B cell (primary cell): Measurements from ENCODE around the gene ANTXR2. TPM values are rescaled to one million over a fixed set of nuclear protein-coding genes. Genes with fewer than 3 reads are reported as not detected.

Source experiments
- ATAC-seq: fragments of 200-7000 bp; cut with Tn5 transposase; one replicate; pipeline ENCODE4 v1.10.0; 2021; ENCODE audit warnings: low read depth, mild to moderate bottlenecking, moderate number of reproducible peaks, moderate library complexity
- CTCF ChIA-PET: fragments of 350-600 bp; sonication (Branson Sonifier 250); formaldehyde crosslinking; loops from one replicate; lab custom pipeline; 2021; ENCODE audit warnings: antibody characterized with exemption, inconsistent platforms; lab: Charles Lee
- POLR2A ChIA-PET: fragments of 350-600 bp; sonication (Branson Sonifier 250); formaldehyde crosslinking; loops from one replicate; lab custom pipeline; 2021; ENCODE audit warnings: antibody characterized with exemption; lab: Charles Lee
- DNase-seq: peaks from one replicate; pipeline ENCODE4 v3.0.0; 2013
- H2AFZ ChIP-seq: 2 replicates; pipeline ENCODE4 v1.6.1; 2012; ENCODE audit warnings: mild to moderate bottlenecking, low read depth, low read length; ENCODE audit not compliant: insufficient read depth, poor library complexity, severe bottlenecking
- H3K27ac ChIP-seq, 2 donors: 1 replicate in 1 of 2; 2 replicates in 1 of 2; pipeline ENCODE4 v1.5.1; 2012 to 2013; ENCODE audit warnings: low read length in 2 of 2, mild to moderate bottlenecking in 2 of 2, moderate library complexity in 1 of 2
- H3K27me3 ChIP-seq, 4 experiments: fragments of 200-600 bp in 1 of 4; sonication (generic) in 1 of 4; replicated peaks in 1 of 4; 1 replicate in 2 of 4; 2 replicates in 2 of 4; pipeline versions ENCODE4 v1.6.1 to v1.7.0; 2013 to 2016; ENCODE audit warnings: low read length in 3 of 4, mild to moderate bottlenecking in 2 of 4, mixed read lengths in 1 of 4, moderate library complexity in 1 of 4; ENCODE audit not compliant: insufficient read depth in 4 of 4, control insufficient read depth in 3 of 4; ENCODE audit errors: control extremely low read depth in 1 of 4
- H3K36me3 ChIP-seq, 2 experiments: replicated peaks in 1 of 2; 1 replicate in 1 of 2; 2 replicates in 1 of 2; pipeline versions ENCODE4 v1.6.1 to v1.7.1; 2013; ENCODE audit warnings: low read length in 1 of 2; ENCODE audit not compliant: insufficient read depth in 2 of 2, control insufficient read depth in 1 of 2; ENCODE audit errors: control extremely low read depth in 1 of 2, extremely low read depth in 1 of 2
- H3K4me1 ChIP-seq, 2 donors: fragments of 200-600 bp in 1 of 2; sonication (generic) in 1 of 2; 1 replicate in 1 of 2; 2 replicates in 1 of 2; pipeline versions ENCODE4 v1.5.1 to v1.6.1; 2013 to 2017; ENCODE audit warnings: low read length in 2 of 2; ENCODE audit not compliant: control insufficient read depth in 2 of 2, insufficient read depth in 2 of 2
- H3K4me2 ChIP-seq: replicated peaks from 2 replicates; pipeline ENCODE3; 2012; ENCODE audit warnings: mild to moderate bottlenecking, low read depth, low read length; ENCODE audit not compliant: poor library complexity, severe bottlenecking
- H3K4me3 ChIP-seq, 5 experiments: fragments of 200-600 bp in 1 of 5; sonication (generic) in 1 of 5; 1 replicate in 3 of 5; 2 replicates in 2 of 5; pipeline versions ENCODE4 v1.5.1 to v1.7.0; 2011 to 2016; ENCODE audit warnings: low read length in 4 of 5, mild to moderate bottlenecking in 4 of 5, low read depth in 2 of 5, control low read depth in 1 of 5, moderate library complexity in 1 of 5; ENCODE audit not compliant: insufficient read depth in 1 of 5; ENCODE audit errors: control extremely low read depth in 1 of 5, extremely low read depth in 1 of 5
- H3K79me2 ChIP-seq: fragments of 200-600 bp; sonication (generic); one replicate; pipeline ENCODE4 v1.6.0; 2016; ENCODE audit warnings: low read length; ENCODE audit not compliant: control insufficient read depth, insufficient read depth
- H3K9ac ChIP-seq: fragments of 200-600 bp; sonication (generic); 2 replicates; pipeline ENCODE4 v1.6.1; 2017; ENCODE audit warnings: mild to moderate bottlenecking, low read length, moderate library complexity
- H3K9me3 ChIP-seq, 3 donors: one replicate each; pipeline versions ENCODE4 v1.6.1 to v1.7.1; 2013; ENCODE audit warnings: low read length in 2 of 3; ENCODE audit not compliant: control insufficient read depth in 2 of 3, insufficient read depth in 1 of 3; ENCODE audit errors: control extremely low read depth in 1 of 3
- H4K20me1 ChIP-seq: 2 replicates; pipeline ENCODE4 v1.6.0; 2012; ENCODE audit warnings: mild to moderate bottlenecking, low read length; ENCODE audit not compliant: insufficient read depth, control insufficient read depth, poor library complexity, severe bottlenecking
- H3K27ac Mint-ChIP-seq: one replicate; pipeline ENCODE4 v1.8.0; 2021; ENCODE audit warnings: mixed read lengths
- H3K27me3 Mint-ChIP-seq: one replicate; pipeline ENCODE4 v1.8.0; 2021; ENCODE audit warnings: mixed read lengths
- H3K4me1 Mint-ChIP-seq: one replicate; pipeline ENCODE4 v1.8.0; 2021; ENCODE audit warnings: mixed read lengths
- H3K4me3 Mint-ChIP-seq: one replicate; pipeline ENCODE4 v1.8.0; 2021; ENCODE audit warnings: mixed read lengths
- H3K9me3 Mint-ChIP-seq: one replicate; pipeline ENCODE4 v1.8.0; 2022; ENCODE audit warnings: mixed read lengths; ENCODE audit not compliant: insufficient read depth
- EZH2 ChIP-seq: IDR thresholded peaks from 2 replicates; pipeline ENCODE4 v1.6.1; 2012; ENCODE audit warnings: borderline replicate concordance, low read depth, mild to moderate bottlenecking, moderate library complexity, low read length; ENCODE audit not compliant: insufficient read depth, poor library complexity, severe bottlenecking
- WGBS: methylation state at CpG from one replicate; pipeline ENCODE4 v1.1.5; 2013; ENCODE audit warnings: missing lambda C conversion rate; ENCODE audit not compliant: insufficient coverage; 5-methylcytosine and 5-hydroxymethylcytosine counted together
- intact Hi-C: fragments of 100-400 bp; cut with micrococcal nuclease; formaldehyde crosslinking; loops from one replicate; pipeline ENCODE4 v1.10.0; 2022
- polyA plus RNA-seq: library from polyadenylated mRNA; depleted of rRNA; stranded (reverse); fragments of >200 nt; gene quantifications from 2 replicates; pipeline ENCODE4 v1.2.3, GENCODE V29; 2012
- total RNA-seq, 2 donors: library from RNA; stranded (reverse); fragments of 120-200 nt in 1 of 2; gene quantifications; 1 replicate in 1 of 2; 2 replicates in 1 of 2; pipeline versions ENCODE4 v1.2.3 to v1.2.4, GENCODE V29; 2013 to 2022
- TF ChIP-seq, protein P1 (sequence below): fragments of 200-600 bp; IDR thresholded peaks from one replicate; pipeline ENCODE4 v1.8.0; 2022; ENCODE audit warnings: antibody characterized with exemption, mild to moderate bottlenecking

Gene ANTXR2
- total and polyA plus RNA-seq, 2 donors (not counting 1 experiment from before 2014, with no cell fraction given), result 10.6 to 63.0 TPM

DNA sequence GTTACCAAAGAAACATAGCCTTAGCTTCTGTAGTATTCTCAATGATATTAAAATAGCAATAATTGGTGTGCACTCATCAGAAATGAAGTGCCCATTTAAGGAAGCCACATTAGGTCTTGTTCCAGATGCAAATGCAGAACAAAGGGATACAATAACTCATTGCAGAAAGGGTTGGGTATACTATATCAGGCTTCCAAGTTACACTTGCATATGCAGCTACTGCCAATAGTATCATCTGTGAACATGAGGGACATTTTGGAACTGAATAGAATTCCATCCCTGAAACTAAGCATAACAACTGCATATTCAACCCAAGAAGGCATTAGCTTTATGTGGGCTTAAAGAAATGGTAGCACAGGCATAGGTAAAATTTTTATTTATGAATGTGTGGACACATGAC is 167.8 kb downstream of the ANTXR2 start:
- no peaks in the 10 kb centered on the region for H3K9me3 ChIP-seq
- POLR2A ChIA-PET, result no interaction called here

DNA sequence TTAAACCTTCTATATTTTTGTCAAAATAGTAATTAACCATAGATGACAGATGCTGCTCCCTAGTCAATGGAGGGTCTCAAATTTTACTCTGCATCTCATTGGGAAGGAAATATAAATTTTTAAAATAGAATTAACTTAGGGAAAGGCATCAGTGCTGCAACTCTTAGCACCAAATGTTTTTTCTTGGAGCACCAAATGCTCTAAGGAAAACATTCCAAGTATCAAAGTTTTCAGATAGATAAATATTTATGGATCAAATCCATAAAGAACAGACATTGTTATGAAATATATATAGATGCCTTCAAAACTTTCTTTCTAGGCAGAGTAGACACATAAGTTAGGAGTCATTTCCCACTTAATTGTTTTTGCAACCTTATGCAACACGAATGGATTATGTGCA is 168.7 kb downstream of the ANTXR2 start:
- no CpG with 5 or more reads among the region's 1 CpG for WGBS
- Histone ChIP-seq H3K4me3 (no peak overlapping the region), H3K4me2 (no peak overlapping the region), H3K36me3 (peaks cover 2 to 17% of the 10 kb centered on the region in 2 experiments), H3K27me3 (no peaks in the 10 kb centered on the region), H3K27ac (no peak overlapping the region), H3K4me1 (peaks cover 10 to 16% of the 10 kb centered on the region in 2 donors), H2AFZ (no peak overlapping the region), H4K20me1 (no peaks in the 10 kb centered on the region), H3K9ac (no peak overlapping the region), H3K9me3 (no peaks in the 10 kb centered on the region), H3K79me2 (no peaks in the 10 kb centered on the region)
- no peak overlapping the region for H3K4me3 Mint-ChIP-seq
- CTCF ChIA-PET, result no interaction called here
- POLR2A ChIA-PET, result no interaction called here
- TF ChIP-seq, protein P1, sequence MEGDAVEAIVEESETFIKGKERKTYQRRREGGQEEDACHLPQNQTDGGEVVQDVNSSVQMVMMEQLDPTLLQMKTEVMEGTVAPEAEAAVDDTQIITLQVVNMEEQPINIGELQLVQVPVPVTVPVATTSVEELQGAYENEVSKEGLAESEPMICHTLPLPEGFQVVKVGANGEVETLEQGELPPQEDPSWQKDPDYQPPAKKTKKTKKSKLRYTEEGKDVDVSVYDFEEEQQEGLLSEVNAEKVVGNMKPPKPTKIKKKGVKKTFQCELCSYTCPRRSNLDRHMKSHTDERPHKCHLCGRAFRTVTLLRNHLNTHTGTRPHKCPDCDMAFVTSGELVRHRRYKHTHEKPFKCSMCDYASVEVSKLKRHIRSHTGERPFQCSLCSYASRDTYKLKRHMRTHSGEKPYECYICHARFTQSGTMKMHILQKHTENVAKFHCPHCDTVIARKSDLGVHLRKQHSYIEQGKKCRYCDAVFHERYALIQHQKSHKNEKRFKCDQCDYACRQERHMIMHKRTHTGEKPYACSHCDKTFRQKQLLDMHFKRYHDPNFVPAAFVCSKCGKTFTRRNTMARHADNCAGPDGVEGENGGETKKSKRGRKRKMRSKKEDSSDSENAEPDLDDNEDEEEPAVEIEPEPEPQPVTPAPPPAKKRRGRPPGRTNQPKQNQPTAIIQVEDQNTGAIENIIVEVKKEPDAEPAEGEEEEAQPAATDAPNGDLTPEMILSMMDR, result no peak
- TF ChIP-seq EZH2, result no peak
- DNase-seq (no peak), ATAC-seq (no peak)
- peaks cover 19% of the 10 kb centered on the region for H3K4me1 Mint-ChIP-seq
- H3K27me3 Mint-ChIP-seq, result no peaks in the 10 kb centered on the region
- H3K27ac Mint-ChIP-seq, result no peak overlapping the region
- intact Hi-C loops, result no loop called here
- H3K9me3 Mint-ChIP-seq, result no peaks in the 10 kb centered on the region

More for the DNA sequence above, 167.8 kb downstream of the ANTXR2 start:
- Mint-ChIP-seq H3K27ac (no peak overlapping the region), H3K4me1 (peaks cover 19% of the 10 kb centered on the region), H3K9me3 (no peaks in the 10 kb centered on the region), H3K27me3 (no peaks in the 10 kb centered on the region), H3K4me3 (no peak overlapping the region)
- CTCF ChIA-PET, result no interaction called here
- intact Hi-C loops, result no loop called here
- Histone ChIP-seq H3K4me1 (peaks cover 10 to 16% of the 10 kb centered on the region in 2 donors), H3K79me2 (no peaks in the 10 kb centered on the region), H3K27ac (no peak overlapping the region), H2AFZ (no peak overlapping the region), H3K36me3 (peaks cover 2 to 17% of the 10 kb centered on the region in 2 experiments), H4K20me1 (no peaks in the 10 kb centered on the region), H3K9ac (no peak overlapping the region), H3K4me3 (no peak overlapping the region), H3K4me2 (no peak overlapping the region), H3K27me3 (no peaks in the 10 kb centered on the region)
- TF ChIP-seq, protein P1, result no peak
- ATAC-seq, result no peak
- no peak for DNase-seq
